K562 (cell line): ENCODE data around the gene CDX1. TPM values are rescaled to one million over a fixed set of nuclear protein-coding genes. Genes with fewer than 3 reads are reported as not detected.
A peak's percentile ranks its signal among the peaks of the same experiment; 100 is the strongest.

Experiments used
- ATAC-seq: fragments of 200-7000 bp; cut with Tn5 transposase; 3 replicates; pipeline ENCODE4 v1.9.1; 2020; ENCODE audit warnings: moderate library complexity
- BruUV-seq: library from RNA; stranded (reverse); fragments of 400-500 nt; replicated peaks from 2 replicates; lab custom pipeline; 2021; lab: Mats Ljungman, UMichigan
- CTCF ChIA-PET: fragments of 300-600 bp; formaldehyde crosslinking; extraction: SDS; loops from one replicate; lab custom pipeline; 2021; ENCODE audit warnings: low intra/inter-chr PET ratio; lab: Yijun Ruan, JAX
- POLR2A ChIA-PET: fragments of 300-600, 350-650 bp; sonication (Branson Sonifier 250); formaldehyde crosslinking; extraction: SDS; loops from one replicate; lab custom pipeline; 2021; ENCODE audit warnings: antibody characterized with exemption, inconsistent platforms; lab: Yijun Ruan, JAX
- DNase-seq, 4 experiments: peaks; one replicate each; pipeline versions ENCODE4 v3.0.0 to v3.0.0-alpha.2; 2011 to 2018; ENCODE audit warnings: low spot score in 3 of 4, mixed read lengths in 3 of 4; ENCODE audit errors: extremely low read depth in 1 of 4
- FAIRE-seq: peaks from 2 replicates; lab custom pipeline; 2011; peaks lifted over from hg19 to GRCh38; lab: Jason Lieb, UNC
- H2AFZ ChIP-seq: 2 replicates; pipeline ENCODE4 v1.6.0; 2011; ENCODE audit warnings: low read depth, low read length, control low read depth, inconsistent platforms
- H3K27ac ChIP-seq: fragments of 200-600 bp; 3 replicates; pipeline ENCODE4 v1.8.0; 2011; ENCODE audit warnings: low read depth, mild to moderate bottlenecking, control low read depth, inconsistent platforms, low read length, moderate library complexity, mixed read lengths; ENCODE audit errors: extremely low read depth
- H3K27me3 ChIP-seq, 2 experiments: fragments of 300-600 bp in 1 of 2; 2 replicates in 1 of 2; 3 replicates in 1 of 2; pipeline versions ENCODE4 v1.6.0 to v1.8.0; 2011; ENCODE audit warnings: inconsistent platforms in 2 of 2, low read length in 2 of 2, mild to moderate bottlenecking in 1 of 2, mixed read lengths in 1 of 2, moderate library complexity in 1 of 2; ENCODE audit not compliant: control insufficient read depth in 2 of 2, insufficient read depth in 2 of 2
- H3K36me3 ChIP-seq: fragments of 300-600 bp; 3 replicates; pipeline ENCODE4 v1.8.0; 2011; ENCODE audit warnings: mild to moderate bottlenecking, low read length, inconsistent platforms; ENCODE audit not compliant: control insufficient read depth, insufficient read depth
- H3K4me1 ChIP-seq, 2 experiments: fragments of 200-600 bp in 1 of 2; replicated peaks in 1 of 2; 2 replicates in 1 of 2; 3 replicates in 1 of 2; pipeline versions ENCODE4 v1.5.1 to v1.8.0; 2011; ENCODE audit warnings: inconsistent platforms in 2 of 2, low read length in 2 of 2, mild to moderate bottlenecking in 1 of 2, mixed read lengths in 1 of 2, moderate library complexity in 1 of 2; ENCODE audit not compliant: control insufficient read depth in 2 of 2, insufficient read depth in 2 of 2
- H3K4me2 ChIP-seq: 2 replicates; pipeline ENCODE4 v1.6.1; 2011; ENCODE audit warnings: low read length, control low read depth, inconsistent platforms, mixed read lengths; ENCODE audit not compliant: insufficient read depth
- H3K4me3 ChIP-seq: fragments of 200-600 bp; sonication (generic), shearing (Covaris generic); 2 replicates; pipeline ENCODE4 v1.5.1; 2016; ENCODE audit warnings: control low read depth, inconsistent platforms
- H3K79me2 ChIP-seq: fragments of 200-600 bp; 3 replicates; pipeline ENCODE4 v1.8.0; 2011; ENCODE audit warnings: low read length, inconsistent platforms; ENCODE audit not compliant: control insufficient read depth, insufficient read depth
- H3K9ac ChIP-seq, 2 experiments: 2 replicates each; pipeline versions ENCODE4 v1.6.0 to v1.6.1; 2011; ENCODE audit warnings: low read depth in 2 of 2, low read length in 2 of 2, control low read depth in 1 of 2, inconsistent platforms in 1 of 2, mild to moderate bottlenecking in 1 of 2, mixed read lengths in 1 of 2; ENCODE audit not compliant: insufficient read depth in 1 of 2
- H3K9me1 ChIP-seq: one replicate; pipeline ENCODE4 v1.6.0; 2011; ENCODE audit warnings: inconsistent platforms, mild to moderate bottlenecking, low read length, moderate library complexity; ENCODE audit not compliant: control insufficient read depth, insufficient read depth
- H3K9me3 ChIP-seq: replicated peaks from 2 replicates; pipeline ENCODE4 v1.5.1; 2011; ENCODE audit warnings: low read depth, low read length, inconsistent platforms; ENCODE audit not compliant: control insufficient read depth, insufficient read depth
- H4K20me1 ChIP-seq: replicated peaks from 2 replicates; pipeline ENCODE4 v1.6.1; 2011; ENCODE audit warnings: low read length, inconsistent platforms, mixed read lengths; ENCODE audit not compliant: control insufficient read depth, insufficient read depth
- ASH1L ChIP-seq: fragments of 450-650 bp; IDR thresholded peaks from 2 replicates; pipeline ENCODE4 v1.6.1; 2018; ENCODE audit warnings: borderline replicate concordance, mild to moderate bottlenecking, low read depth; ENCODE audit not compliant: partially characterized antibody
- CCNT2 ChIP-seq: IDR thresholded peaks from 2 replicates; pipeline ENCODE4 v1.6.1; 2011; ENCODE audit warnings: borderline replicate concordance, low read depth, mild to moderate bottlenecking, moderate library complexity, mixed read lengths, low read length; ENCODE audit not compliant: insufficient read length; ENCODE audit errors: extremely low read depth
- ESRRA ChIP-seq: fragments of 450-650 bp; IDR thresholded peaks from 2 replicates; pipeline ENCODE4 v1.6.1; 2014; ENCODE audit warnings: low read depth, mild to moderate bottlenecking, moderate library complexity, borderline replicate concordance
- HMG20A ChIP-seq: fragments of 450-650 bp; formaldehyde crosslinking; conservative IDR thresholded peaks from 2 replicates; pipeline ENCODE4 v1.4.0; 2020; ENCODE audit warnings: mild to moderate bottlenecking, mixed read lengths
- ILF3 ChIP-seq: fragments of 450-650 bp; IDR thresholded peaks from 2 replicates; pipeline ENCODE4 v1.6.1; 2018; ENCODE audit warnings: antibody characterized with exemption, mild to moderate bottlenecking, moderate library complexity, borderline replicate concordance
- MXI1 ChIP-seq: IDR thresholded peaks from 2 replicates; pipeline ENCODE4 v1.6.1; 2011; ENCODE audit warnings: low read depth, mild to moderate bottlenecking, improper control_type of control experiment, low read length
- PHF20 ChIP-seq: fragments of 450-650 bp; IDR thresholded peaks from 2 replicates; pipeline ENCODE4 v1.6.1; 2018; ENCODE audit not compliant: partially characterized antibody
- RBM17 ChIP-seq: fragments of 200-400 bp; formaldehyde crosslinking; IDR thresholded peaks from 2 replicates; pipeline ENCODE4 v1.6.1; 2017; ENCODE audit warnings: low read depth, mild to moderate bottlenecking, low read length, borderline replicate concordance
- TCFL5 ChIP-seq: fragments of 250-450 bp; sonication (Bioruptor Pico); conservative IDR thresholded peaks from 2 replicates; pipeline ENCODE4 v1.6.1; 2021; ENCODE audit warnings: mild to moderate bottlenecking, moderate library complexity, matching md5 sums
- ZBTB7A ChIP-seq: IDR thresholded peaks from 2 replicates; pipeline ENCODE4 v1.6.1; 2011; ENCODE audit warnings: low read depth, mild to moderate bottlenecking, low read length, moderate library complexity, borderline replicate concordance; ENCODE audit not compliant: control insufficient read depth
- ZNF699 ChIP-seq: fragments of 250-450 bp; sonication (Bioruptor Pico); IDR thresholded peaks from 2 replicates; pipeline ENCODE4 v1.8.0; 2021; ENCODE audit warnings: mild to moderate bottlenecking, moderate library complexity; ENCODE audit not compliant: insufficient replicate concordance
- WGBS: fragments of 100-300 bp; shearing (Covaris generic); methylation state at CpG from one replicate; pipeline ENCODE4 v1.1.6; 2016; ENCODE audit warnings: low coverage, mixed read lengths; ENCODE audit not compliant: insufficient coverage; ENCODE audit errors: missing lambda C conversion rate; 5-methylcytosine and 5-hydroxymethylcytosine counted together
- in situ Hi-C: fragments of 300-500 bp; cut with MboI; formaldehyde crosslinking; loops from 4 replicates; pipeline ENCODE4 v1.15.0; 2018; ENCODE audit warnings: inconsistent platforms, mixed read lengths
- intact Hi-C: fragments of 100-400 bp; cut with micrococcal nuclease; formaldehyde crosslinking; loops from 2 replicates; pipeline ENCODE4 v1.14.2; 2022
- polyA plus RNA-seq, 8 experiments: library from polyadenylated mRNA; depleted of rRNA in 4 of 8; stranded (reverse) in 5 of 8; unstranded in 3 of 8; fragments of >200 nt; fragmentation: Nextera tagmentation in 2 of 8; fragmentation: Illumina TruSeq in 1 of 8; extraction: Ambion mirVana in 2 of 8; extraction: Trizol in 1 of 8; gene quantifications; 2 replicates each; pipeline versions ENCODE4 v1.2.1 to v1.2.3, GENCODE V29; 2011 to 2014; ENCODE audit warnings: inconsistent platforms in 1 of 8, missing spikeins in 1 of 8
- total RNA-seq, 7 experiments: library from RNA; depleted of rRNA in 6 of 7; stranded (reverse); fragments of >200 nt in 6 of 7; fragmentation: Illumina TruSeq in 2 of 7; extraction: Trizol in 2 of 7; gene quantifications; 2 replicates each; pipeline versions ENCODE4 v1.2.1 to v1.2.3, GENCODE V29; 2011 to 2021; ENCODE audit warnings: low replicate concordance in 1 of 7

CDX1 gene
- total and polyA plus RNA-seq, 9 of the 15 experiments (the other 6 are each of a cell fraction or from before 2014, with no cell fraction given): 0.06 to 0.16 TPM; not detected in 7

GRCh38 chr5:150131978-150132694 is 34.4 kb upstream of the CDX1 start:
- Histone ChIP-seq H3K4me1 (peaks cover 8 to 11% of the 10 kb centered on the region in 2 experiments; a peak in 4 of 5 replicates), H3K9me3 (no peaks in the 10 kb centered on the region), H2AFZ (no peak overlapping the region), H4K20me1 (peaks cover 3% of the 10 kb centered on the region; the same call in 1 of the 2 replicates), H3K27me3 (peaks cover 11 to 42% of the 10 kb centered on the region in 2 experiments; a peak in 4 of 5 replicates), H3K9ac (no peak overlapping the region), H3K9me1 (no peaks in the 10 kb centered on the region), H3K4me2 (no peak overlapping the region), H3K4me3 (no peak overlapping the region), H3K79me2 (no peaks in the 10 kb centered on the region), H3K36me3 (no peaks in the 10 kb centered on the region), H3K27ac (no peak overlapping the region)
- WGBS: 20% methylated on average over 9 of the region's 12 CpGs
- POLR2A ChIA-PET: no interaction called here
- DNase-seq: no peak
- intact Hi-C loops (loop anchor here (2.0 kb wide), 1 partner anchor 29 kb away; no protein-coding TSS in a partner anchor), in situ Hi-C loops (no loop called here)
- BruUV-seq: no TSS peak
- no peak for ATAC-seq
- FAIRE-seq: no peak
- TF ChIP-seq TCFL5 (CRISPR knock-in tag) (no peak), ESRRA (0 out of 2 replicates have a peak, but pooled peaks have one; percentile 20), MXI1 (no peak)
- CTCF ChIA-PET: no interaction called here

- H2AFZ ChIP-seq: no peak overlapping the region
- peaks cover 3% of the 10 kb centered on the region; the same call in 1 of the 2 replicates for H4K20me1 ChIP-seq
- intact Hi-C loops (no loop called here), in situ Hi-C loops (no loop called here)
- H3K9ac ChIP-seq: no peak overlapping the region
- H3K9me3 ChIP-seq: no peaks in the 10 kb centered on the region
- FAIRE-seq: no peak
- no peak for TF ChIP-seq ESRRA
- no peak for TF ChIP-seq ILF3
- no peak for TF ChIP-seq HMG20A (CRISPR knock-in tag)
- TF ChIP-seq RBM17: no peak
- TF ChIP-seq PHF20: no peak
- TF ChIP-seq ZNF699 (CRISPR knock-in tag): no peak
- TF ChIP-seq CCNT2: no peak
- TF ChIP-seq ZBTB7A: no peak
- TF ChIP-seq ASH1L: no peak
- no peak for DNase-seq
- POLR2A ChIA-PET: no interaction called here
- H3K27ac ChIP-seq: no peak overlapping the region
- no peak overlapping the region for H3K4me2 ChIP-seq
- H3K79me2 ChIP-seq: no peaks in the 10 kb centered on the region
- 56% methylated on average over 21 of the region's 22 CpGs for WGBS
- no peaks in the 10 kb centered on the region for H3K9me1 ChIP-seq
- peaks cover 11 to 44% of the 10 kb centered on the region in 2 experiments; a peak in 4 of 5 replicates for H3K27me3 ChIP-seq
- H3K4me3 ChIP-seq: no peak overlapping the region
- BruUV-seq: no TSS peak
- ATAC-seq: no peak
- H3K4me1 ChIP-seq: peaks cover 8 to 14% of the 10 kb centered on the region in 2 experiments; a peak in 4 of 5 replicates
- CTCF ChIA-PET: no interaction called here
- H3K36me3 ChIP-seq: no peaks in the 10 kb centered on the region
Observed at GRCh38 chr5:150132740-150133139, 33.8 kb upstream of the CDX1 start.
